ENCODE results near the gene NAA38.

GRCh38 chr17:7809086-7809790 lies 48.1 kb downstream of the NAA38 start:
- TF ChIP-seq CTCF (IDR thresholded peaks at IDR 0.05; ENCODE audit: low read length) (no peak), EZH2 (optimal IDR thresholded peaks at IDR 0.05; ENCODE audit: low read depth, low read length) (no peak)
